ENCODE measurements around the gene GNAZ.

GRCh38 chr22:23168391-23169042, 98.2 kb downstream of the GNAZ start:
- no peak for TF ChIP-seq POLR2A (IDR thresholded peaks at IDR 0.05)
- TF ChIP-seq CTCF (IDR thresholded peaks at IDR 0.05): no peak

All from esophagus squamous epithelium (tissue), 4 donors.